GM19193 (cell line): ENCODE measurements around the gene PEX10.

Experiments used
- POLR2A ChIP-seq: IDR thresholded peaks from 4 replicates; pipeline ENCODE4 v1.6.1; 2011; ENCODE audit not compliant: insufficient read depth, insufficient read length; ENCODE audit errors: extremely low read depth

The PEX10 gene

DNA sequence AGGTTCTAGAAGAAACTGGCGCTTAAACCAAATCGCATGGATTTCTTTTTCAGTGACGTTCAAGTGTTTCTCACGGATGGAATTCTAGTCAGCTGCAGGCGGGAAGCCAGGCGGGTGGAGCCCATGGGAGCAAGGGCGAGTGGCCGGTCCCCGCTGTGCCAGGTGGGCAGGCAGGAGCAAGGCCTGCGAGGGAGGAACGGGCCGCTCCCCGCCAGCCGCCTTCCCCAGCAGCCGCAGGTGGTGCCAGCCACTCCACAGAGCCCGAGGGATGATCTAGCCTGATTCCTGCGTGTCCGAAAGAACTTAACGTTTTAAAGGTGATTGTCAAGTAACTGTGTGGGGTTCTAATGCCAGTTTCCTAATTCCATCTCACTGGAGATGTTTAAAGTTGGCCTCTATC lies 9.1 kb downstream of the PEX10 start:
- no peak for TF ChIP-seq POLR2A

DNA sequence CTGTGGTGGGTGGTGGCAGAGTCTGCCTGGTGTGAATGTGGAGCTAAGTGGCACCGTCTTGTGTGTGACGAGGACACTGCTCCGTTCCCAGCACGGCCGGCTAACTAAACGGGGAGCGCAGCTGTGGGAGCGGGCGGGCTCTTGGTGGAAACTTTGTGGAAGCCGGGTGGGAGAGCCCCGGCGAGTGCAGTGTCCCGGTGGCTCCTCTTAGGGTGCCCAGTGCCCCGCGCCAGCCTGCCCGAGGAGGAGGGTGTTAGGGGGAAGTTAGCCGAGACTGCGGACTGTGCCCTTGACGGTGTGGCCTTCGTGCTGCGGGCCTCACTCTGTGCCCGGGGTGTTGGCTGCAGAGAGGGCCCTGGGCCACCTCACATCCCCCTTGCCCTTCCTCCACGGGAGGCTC lies 9.9 kb downstream of the PEX10 start:
- TF ChIP-seq POLR2A: no peak

DNA sequence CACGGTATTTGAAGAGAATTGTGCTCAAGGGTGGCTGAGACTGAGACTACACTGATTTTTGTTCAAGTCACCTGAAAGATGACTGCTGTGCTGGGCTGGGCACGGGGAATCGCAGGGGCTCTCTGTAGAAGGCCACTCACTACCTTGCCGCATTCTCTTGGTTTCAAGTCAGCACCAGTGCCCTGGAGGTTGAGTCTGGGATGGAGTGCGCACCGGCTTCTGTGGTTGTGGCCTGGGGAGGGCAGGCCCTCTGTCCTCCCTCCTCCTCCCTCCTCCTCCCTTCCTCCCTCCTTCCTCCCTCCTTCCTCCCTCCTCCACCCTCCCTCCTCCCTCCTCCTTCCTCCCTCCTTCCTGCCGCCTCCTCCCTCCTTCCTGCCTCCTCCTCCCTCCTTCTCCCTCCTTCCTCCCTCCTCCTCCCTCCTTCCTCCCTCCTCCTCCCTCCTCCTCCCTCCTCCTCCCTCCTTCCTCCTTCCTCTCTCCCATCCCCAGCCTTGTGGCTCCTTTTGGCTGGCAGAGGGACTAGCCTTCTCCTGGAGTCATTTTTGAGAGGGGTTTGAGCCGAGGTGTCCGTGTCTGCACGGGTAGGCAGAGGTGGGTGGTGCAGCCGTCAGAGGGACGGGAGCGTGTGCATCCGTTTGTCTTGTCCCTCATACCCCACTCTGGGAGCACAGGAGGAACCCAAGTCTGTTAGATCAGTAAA lies 11.3 kb downstream of the PEX10 start:
- TF ChIP-seq POLR2A: no peak

DNA sequence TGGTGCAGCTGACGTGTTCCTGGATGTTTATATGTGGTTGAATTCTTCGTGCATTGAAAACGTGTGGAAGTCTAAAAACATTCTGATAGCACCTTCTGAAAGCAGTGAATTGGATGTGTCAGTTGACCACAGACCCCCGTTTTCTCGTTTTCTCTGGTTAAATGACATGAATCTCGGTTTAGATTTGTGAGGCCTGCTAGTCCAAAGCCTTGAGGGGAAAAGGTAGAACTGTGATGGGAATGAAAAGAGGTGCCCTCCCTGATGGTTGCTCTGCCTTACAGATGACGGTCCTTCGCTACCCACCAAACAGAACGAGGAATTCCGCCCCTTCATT lies 11.8 kb downstream of the PEX10 start:
- TF ChIP-seq POLR2A: no peak

- TF ChIP-seq POLR2A: no peak
Measured at GRCh38 chr1:2399890-2400575, 12.3 kb downstream of the PEX10 start.

GRCh38 chr1:2398871-2399270 lies 13.5 kb downstream of the PEX10 start:
- no peak for TF ChIP-seq POLR2A

DNA sequence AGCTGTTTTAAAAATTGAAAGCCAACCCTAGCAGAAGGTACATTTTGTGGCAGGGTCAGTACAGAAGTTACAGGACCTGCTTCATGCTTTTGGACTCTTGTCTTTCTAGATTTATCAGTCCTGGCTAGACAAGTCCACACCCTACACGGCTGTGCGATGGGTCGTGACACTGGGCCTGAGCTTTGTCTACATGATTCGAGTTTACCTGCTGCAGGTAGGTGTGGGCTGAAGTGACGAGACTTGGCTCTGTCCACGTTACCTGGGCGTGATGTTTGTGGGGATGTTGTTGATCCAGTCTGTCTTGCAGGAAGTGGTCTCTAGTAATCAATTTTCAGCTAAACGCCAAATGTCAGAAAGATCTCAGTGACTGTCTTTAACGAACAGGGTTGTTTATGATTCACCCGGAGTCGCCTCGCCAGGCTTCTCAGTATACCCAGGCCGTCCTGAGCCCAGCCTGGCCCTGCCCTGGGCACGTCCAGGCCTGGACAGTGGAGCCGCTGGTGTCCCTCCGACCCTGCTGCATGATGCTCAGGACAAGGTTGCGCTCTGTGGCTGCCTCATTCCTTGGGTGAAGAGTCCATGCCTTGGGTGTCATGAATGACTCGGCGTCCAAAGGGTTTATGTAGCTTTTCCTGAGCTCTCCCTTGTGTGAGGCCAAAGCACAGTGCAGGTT lies 15.2 kb downstream of the PEX10 start:
- no peak for TF ChIP-seq POLR2A

DNA sequence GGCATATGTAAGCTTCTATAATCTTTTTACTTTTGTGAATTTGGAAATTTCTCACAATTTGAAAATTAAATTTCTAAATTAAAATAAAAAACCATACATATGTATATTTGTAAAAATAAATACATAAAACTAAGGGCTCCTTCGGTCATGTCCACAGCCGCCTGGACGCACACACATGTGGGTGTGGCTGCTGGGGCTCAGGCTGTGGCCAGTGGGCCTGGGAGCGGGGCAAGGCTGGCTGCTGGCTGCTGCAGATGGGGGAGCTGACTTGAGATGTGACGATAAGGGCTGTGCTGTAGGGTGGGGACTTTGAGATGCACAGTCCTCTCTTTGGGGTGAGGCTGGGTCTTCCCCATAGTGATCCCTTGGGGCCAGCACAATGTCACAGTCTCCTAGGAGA lies 15.9 kb downstream of the PEX10 start:
- TF ChIP-seq POLR2A: no peak

GRCh38 chr1:2396059-2396458 lies 16.3 kb downstream of the PEX10 start:
- TF ChIP-seq POLR2A: no peak

DNA sequence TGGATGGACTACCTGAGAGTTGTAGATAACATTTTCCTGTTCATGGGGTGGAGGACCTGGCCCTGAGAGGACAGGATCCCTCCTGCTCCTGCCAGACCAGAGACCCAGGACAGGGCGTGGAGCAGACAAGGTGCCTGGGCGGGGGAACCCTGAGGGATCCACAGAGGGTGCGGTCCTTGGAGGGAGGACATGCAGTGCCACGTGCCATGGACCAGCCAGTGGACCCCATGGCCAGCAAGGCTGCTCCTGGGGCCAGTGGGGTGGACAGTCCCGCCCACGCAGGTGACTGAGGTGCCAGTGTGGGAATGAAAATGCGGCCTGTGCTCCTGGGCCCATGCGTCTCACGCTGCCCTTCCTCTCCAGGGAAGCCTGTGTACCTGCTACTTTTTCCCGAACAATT lies 17.1 kb downstream of the PEX10 start:
- peak; percentile 2 for TF ChIP-seq POLR2A

DNA sequence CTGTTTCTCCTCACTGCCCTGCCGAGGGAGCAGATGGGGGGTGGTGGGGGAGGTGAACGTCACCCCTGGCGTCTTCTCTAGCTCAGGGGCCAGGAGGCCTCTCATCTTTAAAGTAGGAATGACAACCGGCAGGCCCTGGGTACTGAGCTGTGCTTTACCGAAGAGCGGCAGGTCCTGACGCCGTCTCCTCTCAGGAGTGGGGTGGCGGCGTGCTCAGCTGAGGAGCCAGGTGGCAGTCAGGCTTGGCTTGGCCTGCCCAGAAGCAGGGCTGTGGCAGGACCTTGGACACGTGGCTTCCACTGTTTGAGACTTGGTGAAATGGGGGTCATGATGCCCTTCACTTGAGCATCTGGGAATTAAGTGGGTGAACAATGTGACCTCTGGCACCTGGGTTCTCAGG lies 17.6 kb downstream of the PEX10 start:
- TF ChIP-seq POLR2A: no peak

DNA sequence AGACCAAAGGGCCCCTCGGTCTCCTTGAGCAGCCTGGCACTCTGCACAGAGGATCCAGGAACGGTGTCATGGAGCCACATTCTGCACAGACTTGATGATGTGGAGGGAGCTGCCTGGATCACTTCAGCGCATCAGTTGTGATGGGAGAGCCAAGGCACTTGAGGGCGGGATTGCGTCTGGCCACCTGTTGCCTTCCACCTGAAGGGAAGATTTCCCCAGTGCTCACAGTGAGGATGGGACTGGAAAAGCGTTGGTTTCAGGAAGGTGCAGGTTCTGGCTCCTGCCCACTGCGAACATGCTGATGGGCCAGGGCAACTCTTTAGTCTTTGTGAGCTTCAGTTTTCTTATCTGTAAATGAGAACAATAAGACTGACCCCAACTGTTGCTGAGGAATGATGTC lies 18.1 kb downstream of the PEX10 start:
- no peak for TF ChIP-seq POLR2A

DNA sequence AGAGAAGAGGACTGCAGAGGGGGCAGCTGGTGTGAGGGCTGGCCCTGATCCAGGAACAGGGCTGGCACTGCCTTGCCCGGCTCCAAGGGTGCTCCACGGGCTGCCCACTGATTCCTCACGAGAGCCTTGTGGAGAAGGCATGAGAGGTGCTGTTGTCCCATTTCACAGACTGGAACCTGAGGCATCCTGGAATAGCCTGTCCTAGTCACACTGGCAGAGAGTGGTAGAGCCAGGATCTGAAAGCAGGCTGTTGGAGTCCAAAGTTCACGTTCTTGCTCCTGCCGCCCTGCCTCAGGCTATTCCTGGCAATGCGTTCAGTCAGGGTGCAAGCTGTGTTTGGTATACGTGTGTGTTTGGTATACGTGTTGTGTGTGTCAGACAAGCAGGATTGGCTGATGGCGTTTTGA lies 18.9 kb downstream of the PEX10 start:
- TF ChIP-seq POLR2A: no peak

DNA sequence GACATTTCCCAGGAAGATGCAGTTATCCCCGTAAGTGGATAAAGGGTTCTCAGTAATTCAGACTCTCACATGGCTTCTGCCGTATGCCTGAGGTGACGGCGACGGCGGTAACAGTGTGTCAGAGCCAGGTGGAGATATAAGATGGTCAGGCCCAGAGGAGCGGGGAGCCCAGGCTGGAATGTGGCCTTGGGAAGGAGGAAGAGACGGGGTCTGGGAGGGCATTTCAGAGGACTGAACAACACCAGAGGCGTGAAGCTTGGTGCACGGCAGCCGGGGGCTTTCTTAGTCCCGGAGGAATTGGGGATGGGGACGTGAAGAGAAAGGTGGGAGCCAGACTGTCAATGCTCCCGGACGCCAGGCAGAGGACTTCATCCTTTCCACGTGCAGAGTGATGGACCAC lies 19.7 kb downstream of the PEX10 start:
- no peak for TF ChIP-seq POLR2A

DNA sequence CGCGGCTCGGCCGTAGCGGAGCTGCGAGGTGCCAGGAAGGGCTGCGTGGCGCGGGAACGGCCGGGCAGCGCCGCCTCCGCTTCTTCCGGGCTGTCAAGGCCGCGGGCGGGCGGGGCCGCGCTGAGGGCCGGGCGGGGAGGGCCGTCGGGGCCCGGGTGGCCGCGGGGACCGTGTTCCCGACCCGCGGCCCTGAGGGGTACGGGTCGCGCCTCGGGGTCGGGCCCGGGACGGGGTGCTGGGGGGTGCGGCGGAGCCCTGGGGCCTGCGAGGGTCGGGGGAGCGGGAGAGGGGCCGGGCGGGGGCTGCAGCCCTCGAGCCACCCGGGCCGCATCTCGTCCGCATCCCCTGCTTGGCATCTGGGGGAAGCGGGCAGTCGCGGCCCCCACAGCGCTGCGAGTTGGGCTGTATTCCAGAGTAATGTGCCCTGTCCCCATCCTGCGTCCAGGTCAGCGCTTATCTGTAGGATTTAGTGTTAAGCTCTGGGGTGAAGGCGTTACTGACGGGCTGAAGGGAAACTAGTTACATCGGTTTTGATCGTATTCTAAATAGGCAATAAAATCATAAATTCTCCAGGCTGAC lies 20.3 kb downstream of the PEX10 start:
- no peak for TF ChIP-seq POLR2A
